HG03108 (cell line): Measurements from ENCODE around the gene DCLK1.

Experiments used
- ATAC-seq: cut with Tn5 transposase; IDR thresholded peaks from one replicate; pipeline ENCODE4 v1.9.1; 2021; ENCODE audit warnings: moderate library complexity; ENCODE audit not compliant: unreplicated experiment

DCLK1 gene

DNA sequence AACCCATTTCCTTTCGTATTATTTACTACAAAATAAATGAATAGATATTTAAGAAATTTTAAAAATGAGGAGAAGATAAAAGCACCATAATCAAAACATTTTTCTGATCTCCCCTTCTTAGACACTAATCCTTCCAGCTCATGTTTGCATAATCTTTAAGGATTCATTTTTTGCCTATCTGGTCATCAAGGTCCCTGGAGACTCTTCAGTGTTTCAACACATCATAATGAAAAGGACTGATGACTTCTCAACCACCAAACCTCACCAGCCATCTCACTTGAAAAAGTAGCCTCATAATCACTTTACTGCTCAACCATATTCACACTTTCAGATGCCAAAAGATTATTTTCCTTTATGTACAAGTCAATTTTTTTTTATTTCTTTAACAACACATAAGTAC lies 80.1 kb downstream of the DCLK1 start:
- no peak for ATAC-seq

DNA sequence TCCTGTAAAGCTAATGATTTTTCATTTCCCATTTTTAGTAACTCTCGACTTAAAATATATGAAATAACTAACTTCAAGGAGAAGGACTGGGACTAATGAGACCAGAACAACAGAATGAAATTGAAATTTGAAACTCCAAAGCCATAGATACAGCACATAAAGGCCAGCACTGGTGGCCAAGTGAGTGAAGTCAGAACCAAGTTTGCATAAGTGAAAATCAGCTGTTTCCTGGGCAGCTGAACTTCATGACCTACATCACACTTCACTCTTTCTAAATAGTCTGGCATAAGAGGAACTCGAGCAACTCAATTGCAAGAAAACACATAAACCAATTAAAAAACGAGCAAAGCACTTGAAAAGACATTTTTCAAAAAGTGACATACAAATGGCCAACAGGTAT lies 84.5 kb downstream of the DCLK1 start:
- no peak for ATAC-seq

- ATAC-seq, result no peak
Measured at GRCh38 chr13:36038785-36039555, 92.2 kb downstream of the DCLK1 start.

DNA sequence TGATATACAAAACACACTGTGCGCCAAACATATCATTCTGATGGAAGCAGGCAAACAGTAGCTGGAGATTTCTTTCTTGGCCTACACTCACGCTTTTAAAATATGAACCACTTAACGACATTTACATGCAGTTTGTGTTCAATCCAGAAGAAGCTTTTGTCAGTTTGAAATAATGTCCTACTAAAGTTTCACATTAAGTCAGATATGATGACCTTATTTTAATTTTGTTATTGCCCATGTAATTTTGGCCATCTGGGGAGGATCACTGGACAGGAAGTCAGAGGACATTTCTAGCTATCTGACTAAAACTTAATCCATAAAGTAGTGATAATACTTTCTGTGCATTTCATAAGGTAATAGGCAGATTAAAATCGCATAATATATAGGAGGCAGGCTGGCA lies 98.1 kb downstream of the DCLK1 start:
- no peak for ATAC-seq

DNA sequence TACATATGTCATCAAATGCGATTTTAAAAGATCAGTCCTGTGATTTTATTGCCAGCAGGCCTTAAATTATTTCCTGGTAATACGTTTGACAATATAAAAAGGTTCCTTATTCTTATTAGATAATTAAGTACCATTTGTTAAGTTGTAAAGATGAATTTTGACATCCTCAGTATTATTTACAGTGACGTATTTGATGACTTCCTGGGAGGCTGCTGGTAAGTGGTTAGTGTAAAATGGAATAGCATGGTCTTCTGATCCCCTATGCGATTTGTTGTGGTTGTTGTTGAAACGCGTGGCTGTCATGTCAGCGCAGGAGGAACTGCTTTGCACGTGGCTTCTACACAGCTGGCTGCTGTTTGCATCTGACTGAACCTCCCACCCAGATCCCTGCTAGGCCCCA lies 99.7 kb downstream of the DCLK1 start:
- no peak for ATAC-seq

DNA sequence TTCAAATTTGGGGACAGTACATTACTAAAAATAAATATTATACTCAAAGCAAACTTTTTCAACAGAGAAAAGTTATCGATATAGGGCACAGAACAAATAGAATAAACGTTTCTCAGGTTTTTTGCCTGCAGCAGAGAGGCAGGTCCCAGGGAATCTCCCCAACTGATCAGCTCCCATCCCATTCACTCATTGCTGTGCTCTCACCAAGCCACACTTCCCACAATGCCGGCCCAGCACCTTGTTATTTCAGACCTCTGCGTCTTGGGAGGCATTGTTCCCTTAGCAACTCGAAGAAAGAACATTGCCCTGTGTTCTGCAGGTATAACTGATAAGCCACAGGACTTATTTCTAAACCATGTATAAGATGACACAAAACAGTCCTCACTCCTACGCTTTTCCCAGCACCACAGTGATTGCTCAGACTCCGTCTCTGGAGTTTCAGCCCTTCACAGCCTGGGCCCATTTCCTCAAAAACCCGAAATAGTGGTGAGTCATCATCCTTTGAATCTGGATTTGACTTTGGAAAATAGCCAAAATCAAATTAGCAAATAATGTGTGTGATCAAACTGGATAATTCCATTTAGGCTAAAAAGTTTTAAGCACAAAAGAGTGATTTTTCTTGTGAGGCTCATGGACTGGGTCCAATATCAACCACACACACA lies 100.4 kb downstream of the DCLK1 start:
- ATAC-seq, result no peak

GRCh38 chr13:36029166-36029565 lies 102.0 kb downstream of the DCLK1 start:
- no peak for ATAC-seq

DNA sequence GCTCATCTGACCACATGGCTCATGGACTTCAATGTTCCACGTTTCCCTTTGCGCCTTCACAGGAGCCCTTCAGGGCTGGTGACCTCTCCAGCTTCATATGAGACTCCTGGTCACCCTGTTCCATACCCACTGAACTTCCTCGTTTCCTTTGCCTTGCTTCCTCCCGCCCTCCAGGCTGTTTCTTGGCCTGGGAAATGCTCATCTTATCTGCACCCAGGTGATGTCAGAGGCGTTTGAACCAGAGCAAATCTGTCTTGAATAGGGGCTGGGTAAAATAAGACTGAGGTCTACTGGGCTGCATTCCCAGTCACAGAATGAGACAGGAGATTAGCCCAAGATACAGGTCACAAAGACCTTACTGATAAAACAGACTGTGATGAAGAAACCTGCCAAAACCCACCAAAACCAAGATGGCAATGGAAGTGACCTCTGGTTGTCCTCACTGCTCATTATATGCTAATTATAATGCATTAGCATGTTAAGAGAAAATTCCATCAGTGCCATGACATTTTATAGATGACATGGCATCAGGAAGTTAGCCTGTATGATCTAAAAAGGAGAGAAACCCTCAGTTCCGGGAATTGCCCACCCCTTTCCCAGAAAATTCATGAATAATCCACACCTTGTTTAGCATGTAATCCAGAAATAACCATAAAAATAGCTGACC lies 102.7 kb downstream of the DCLK1 start:
- no peak for ATAC-seq

GRCh38 chr13:36026531-36026930 lies 104.7 kb downstream of the DCLK1 start:
- no peak for ATAC-seq

DNA sequence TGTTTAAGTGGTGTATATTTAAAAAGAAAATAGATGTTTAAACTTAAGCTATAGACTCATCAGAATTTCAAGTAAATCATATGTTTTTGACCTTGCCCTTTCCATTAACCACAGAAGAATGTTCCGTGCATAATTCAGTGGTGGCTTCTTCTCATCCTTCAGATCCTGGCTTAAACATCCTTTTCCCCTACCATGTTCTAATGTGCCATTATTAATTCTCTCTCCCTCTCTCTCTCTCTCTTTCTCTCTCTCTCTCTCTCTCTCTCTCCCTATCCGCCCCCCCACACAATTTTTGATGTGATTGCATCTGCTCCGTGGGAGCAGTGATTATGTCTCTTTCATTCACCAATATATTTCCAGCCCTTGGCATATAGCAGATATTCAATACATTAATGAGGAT lies 116.4 kb downstream of the DCLK1 start:
- ATAC-seq, result no peak

- ATAC-seq, result no peak
Measured at GRCh38 chr13:36006894-36007675, 124.1 kb downstream of the DCLK1 start.

DNA sequence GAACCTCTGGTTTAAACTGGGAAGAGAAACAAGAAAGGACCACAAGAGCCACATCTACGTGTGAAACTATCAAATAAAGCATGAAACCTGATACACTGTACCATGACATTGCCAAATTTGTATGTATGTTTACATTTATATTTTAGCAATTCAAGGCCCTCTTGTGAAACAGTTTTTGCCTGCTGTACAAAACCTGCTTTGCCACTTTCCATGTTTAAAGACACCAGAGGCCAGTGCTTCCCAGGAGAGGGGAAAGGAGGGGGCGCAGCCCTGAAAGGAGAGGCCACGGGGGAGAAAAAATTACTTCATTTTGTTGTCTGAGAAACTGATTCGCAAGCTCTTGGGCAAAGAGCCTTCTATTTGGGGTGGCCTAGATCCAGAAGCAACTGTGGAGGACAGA lies 124.8 kb downstream of the DCLK1 start:
- no peak for ATAC-seq

DNA sequence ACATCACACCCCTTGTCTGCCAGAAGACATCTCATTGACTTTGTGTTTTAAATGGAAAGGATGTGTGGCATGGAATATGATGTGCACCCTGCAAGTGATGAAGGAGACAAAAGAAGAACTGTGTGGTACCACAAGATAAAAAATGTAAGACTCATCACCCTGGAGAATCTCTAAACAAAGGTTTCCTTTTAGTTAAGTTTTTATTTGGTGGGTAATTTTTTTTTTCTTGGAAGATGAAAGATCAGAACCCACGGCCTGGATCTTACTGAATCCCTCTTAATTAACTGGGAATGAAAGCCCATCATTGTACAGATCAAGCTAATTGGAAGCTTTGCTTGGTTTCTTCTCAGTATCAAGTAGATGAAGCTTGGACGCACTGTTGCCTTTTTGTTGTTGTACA lies 129.6 kb downstream of the DCLK1 start:
- ATAC-seq, result no peak

GRCh38 chr13:36000028-36000427 lies 131.2 kb downstream of the DCLK1 start:
- no peak for ATAC-seq

GRCh38 chr13:35996360-35996759 lies 134.8 kb downstream of the DCLK1 start:
- no peak for ATAC-seq

DNA sequence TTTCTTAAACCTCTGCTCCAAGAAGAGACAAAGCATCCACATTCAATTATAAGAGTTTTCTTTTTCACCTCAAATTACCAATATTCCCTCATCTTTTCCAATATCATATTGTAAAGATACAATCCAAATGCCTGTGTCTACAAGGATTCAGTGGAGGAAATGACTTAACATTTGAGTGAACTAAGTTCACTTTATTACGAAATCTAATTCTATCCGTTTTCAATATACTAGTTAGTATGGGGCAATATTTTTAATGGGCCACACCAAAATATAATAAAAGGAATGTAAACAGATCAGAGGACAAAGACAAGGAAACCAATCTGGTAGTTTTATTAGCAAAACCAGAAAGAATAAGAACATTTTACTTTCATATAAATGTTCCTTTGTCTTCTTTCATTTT lies 136.0 kb downstream of the DCLK1 start:
- no peak for ATAC-seq

DNA sequence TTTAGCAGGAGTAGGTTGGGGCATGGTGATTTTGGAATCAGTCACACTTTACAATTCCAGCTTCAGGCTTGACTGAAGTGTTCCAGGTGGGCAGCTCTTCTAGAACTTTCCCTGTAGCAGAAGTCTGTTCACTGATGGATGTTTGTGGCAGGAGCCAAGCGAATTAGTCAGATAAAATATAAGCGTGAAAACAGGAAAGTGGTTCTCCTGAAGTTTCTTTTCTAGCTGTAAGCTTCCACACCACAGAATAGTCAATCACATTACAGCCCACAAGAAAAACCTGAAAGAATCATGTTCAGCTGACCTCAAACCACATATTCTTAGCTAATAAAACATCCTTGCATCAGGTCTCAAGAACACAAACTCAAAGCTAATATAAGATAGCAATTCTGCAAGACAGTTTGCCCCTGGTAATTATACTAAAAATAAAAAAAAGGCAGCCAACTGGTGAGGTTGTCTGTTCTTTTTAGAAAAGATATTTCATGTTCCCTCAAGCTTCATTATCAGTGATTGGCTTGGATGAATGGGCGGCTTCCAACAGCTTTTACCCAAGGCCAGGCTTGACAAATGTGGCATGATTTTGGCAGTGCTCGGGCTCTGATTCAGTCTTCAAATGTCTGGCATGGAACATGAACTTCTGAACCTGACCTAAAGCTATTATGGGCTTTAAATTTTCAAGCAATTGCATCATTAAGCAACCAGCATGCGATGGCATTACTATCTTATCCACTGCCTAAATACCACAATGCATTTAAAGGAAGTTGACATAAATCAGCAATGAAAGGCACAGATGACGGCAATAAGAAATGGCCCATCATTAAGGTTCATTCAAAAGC lies 136.8 kb downstream of the DCLK1 start:
- ATAC-seq, result no peak

GRCh38 chr13:35993686-35994085 lies 137.5 kb downstream of the DCLK1 start:
- no peak for ATAC-seq

DNA sequence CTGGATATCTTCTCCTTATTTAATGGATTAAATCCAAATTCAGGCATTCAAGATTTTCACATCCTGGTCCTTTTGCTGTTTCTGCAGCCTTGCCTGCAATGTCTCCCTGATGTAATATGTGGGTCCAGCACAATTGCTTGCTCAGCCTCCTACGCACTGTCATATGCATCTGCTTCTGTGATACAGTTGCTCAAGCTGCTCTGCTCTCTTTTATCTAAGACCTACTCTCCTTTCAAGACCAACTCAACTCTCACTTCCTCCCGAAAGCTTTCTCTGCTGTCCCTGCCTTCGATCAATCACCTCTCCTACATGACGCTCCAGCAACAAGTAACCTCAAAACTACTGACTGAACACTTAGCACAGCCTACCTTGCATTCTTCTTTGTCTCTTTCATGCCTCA lies 138.2 kb downstream of the DCLK1 start:
- no peak for ATAC-seq

DNA sequence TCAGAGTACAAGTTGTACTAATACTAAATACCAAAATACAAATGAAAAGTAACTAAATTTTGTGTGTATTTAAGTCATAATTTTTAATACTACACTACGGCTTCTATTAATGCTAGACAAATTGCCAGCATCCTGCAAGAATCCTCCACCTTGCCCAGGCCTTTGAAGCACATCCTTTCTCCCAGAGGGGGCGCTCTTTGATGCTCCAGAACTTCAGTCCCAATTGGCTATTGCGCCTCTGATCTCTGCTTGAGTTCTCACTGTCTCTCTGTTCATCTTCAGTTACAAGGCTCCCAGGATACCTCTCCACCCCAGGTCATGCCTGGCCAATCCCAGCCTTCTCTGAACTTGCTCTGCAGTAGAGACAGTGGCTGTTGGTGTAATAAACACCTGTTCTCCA lies 141.0 kb downstream of the DCLK1 start:
- ATAC-seq, result no peak
